Ovary (tissue), 3 donors: Measurements from ENCODE around the gene SFTA2.

Experiments used
- EP300 ChIP-seq: sonication (generic); formaldehyde crosslinking; IDR thresholded peaks from one replicate; pipeline ENCODE4 v1.6.1; 2017; ENCODE audit warnings: antibody characterized with exemption
- TF ChIP-seq, protein P1 (sequence below), 3 donors: fragments of 450-650 bp in 2 of 3; fragments of 200-600 bp in 1 of 3; IDR thresholded peaks; one replicate each; pipeline versions ENCODE4 v1.5.1 to v1.8.0; 2016 to 2022; ENCODE audit warnings: antibody characterized with exemption in 3 of 3, mild to moderate bottlenecking in 1 of 3
- donor health status: DM: no; HTN: no; CAD: no.

DNA sequence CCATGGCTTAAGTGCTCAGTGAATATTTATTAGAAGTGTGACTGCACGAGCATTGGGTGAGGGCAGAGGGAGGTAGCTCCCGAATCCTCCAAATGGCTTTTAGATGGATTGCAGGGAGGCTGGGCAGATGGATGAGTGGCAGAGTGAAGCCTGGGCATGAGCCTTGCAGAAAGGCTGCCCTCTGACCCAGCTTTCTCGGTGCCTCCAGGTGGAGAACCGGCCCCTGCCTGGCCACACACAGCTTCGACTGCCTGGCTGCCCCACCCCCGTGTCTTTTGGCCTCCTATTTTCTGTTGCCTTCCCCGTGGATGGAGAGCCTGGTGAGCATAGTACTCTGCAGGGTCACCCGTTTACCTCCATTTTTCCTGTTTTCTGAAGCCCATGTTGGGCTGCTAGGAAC, 14.5 kb downstream of the SFTA2 start:
- TF ChIP-seq, protein P1, sequence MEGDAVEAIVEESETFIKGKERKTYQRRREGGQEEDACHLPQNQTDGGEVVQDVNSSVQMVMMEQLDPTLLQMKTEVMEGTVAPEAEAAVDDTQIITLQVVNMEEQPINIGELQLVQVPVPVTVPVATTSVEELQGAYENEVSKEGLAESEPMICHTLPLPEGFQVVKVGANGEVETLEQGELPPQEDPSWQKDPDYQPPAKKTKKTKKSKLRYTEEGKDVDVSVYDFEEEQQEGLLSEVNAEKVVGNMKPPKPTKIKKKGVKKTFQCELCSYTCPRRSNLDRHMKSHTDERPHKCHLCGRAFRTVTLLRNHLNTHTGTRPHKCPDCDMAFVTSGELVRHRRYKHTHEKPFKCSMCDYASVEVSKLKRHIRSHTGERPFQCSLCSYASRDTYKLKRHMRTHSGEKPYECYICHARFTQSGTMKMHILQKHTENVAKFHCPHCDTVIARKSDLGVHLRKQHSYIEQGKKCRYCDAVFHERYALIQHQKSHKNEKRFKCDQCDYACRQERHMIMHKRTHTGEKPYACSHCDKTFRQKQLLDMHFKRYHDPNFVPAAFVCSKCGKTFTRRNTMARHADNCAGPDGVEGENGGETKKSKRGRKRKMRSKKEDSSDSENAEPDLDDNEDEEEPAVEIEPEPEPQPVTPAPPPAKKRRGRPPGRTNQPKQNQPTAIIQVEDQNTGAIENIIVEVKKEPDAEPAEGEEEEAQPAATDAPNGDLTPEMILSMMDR (IDR thresholded peaks at IDR 0.05): no peak
- TF ChIP-seq EP300: no peak
